Kidney tubule cell (primary cell): ENCODE data around the gene FAAP20.

ENCODE experiments used
- DNase-seq: peaks from one replicate; pipeline ENCODE4 v3.0.0-alpha.2; 2018; ENCODE audit warnings: low spot score

FAAP20 gene

GRCh38 chr1:2229911-2230731, 35.5 kb upstream of the FAAP20 start:
- peak; percentile 49 for DNase-seq

- peak; percentile 64 for DNase-seq
Observed at GRCh38 chr1:2229037-2229864, 34.7 kb upstream of the FAAP20 start.

- DNase-seq, result no peak
Observed at GRCh38 chr1:2228694-2229036, 34.1 kb upstream of the FAAP20 start.

GRCh38 chr1:2228157-2228594, 33.6 kb upstream of the FAAP20 start, which contains the start of gene SKI:
Gene SKI (plus strand): TSS chr1:2228319. CDS start chr1:2228767, 448 bp downstream.
- DNase-seq, result no peak

GRCh38 chr1:2227346-2228156, 33.0 kb upstream of the FAAP20 start:
- DNase-seq, result peak; percentile 99

GRCh38 chr1:2226525-2227345, 32.2 kb upstream of the FAAP20 start:
- no peak for DNase-seq

GRCh38 chr1:2224631-2225428, 30.3 kb upstream of the FAAP20 start:
- DNase-seq, result no peak

GRCh38 chr1:2224170-2224584, 29.6 kb upstream of the FAAP20 start:
- no peak for DNase-seq

GRCh38 chr1:2221271-2221670, 26.7 kb upstream of the FAAP20 start:
- no peak for DNase-seq

GRCh38 chr1:2216767-2217058, 22.1 kb upstream of the FAAP20 start:
- no peak for DNase-seq

GRCh38 chr1:2215909-2216766, 21.6 kb upstream of the FAAP20 start:
- DNase-seq, result no peak

- DNase-seq, result no peak
Observed at GRCh38 chr1:2215329-2215728, 20.8 kb upstream of the FAAP20 start.

- no peak for DNase-seq
Observed at GRCh38 chr1:2214541-2215241, 20.1 kb upstream of the FAAP20 start.

- DNase-seq, result no peak
Observed at GRCh38 chr1:2213576-2214505, 19.3 kb upstream of the FAAP20 start.

GRCh38 chr1:2212532-2213491, 18.2 kb upstream of the FAAP20 start:
- peak; percentile 95 for DNase-seq

- no peak for DNase-seq
Observed at GRCh38 chr1:2212274-2212531, 17.6 kb upstream of the FAAP20 start.

GRCh38 chr1:2210786-2211185, 16.2 kb upstream of the FAAP20 start:
- DNase-seq, result no peak
